ENCODE data around the gene SMG6. TPM values are rescaled to one million over a fixed set of nuclear protein-coding genes. Genes with fewer than 3 reads are reported as not detected.

The SMG6 gene
- total and polyA plus RNA-seq, 2 of the 13 experiments (the other 11 are each of a cell fraction or from before 2014, with no cell fraction given): 4.6 to 14.6 TPM

DNA sequence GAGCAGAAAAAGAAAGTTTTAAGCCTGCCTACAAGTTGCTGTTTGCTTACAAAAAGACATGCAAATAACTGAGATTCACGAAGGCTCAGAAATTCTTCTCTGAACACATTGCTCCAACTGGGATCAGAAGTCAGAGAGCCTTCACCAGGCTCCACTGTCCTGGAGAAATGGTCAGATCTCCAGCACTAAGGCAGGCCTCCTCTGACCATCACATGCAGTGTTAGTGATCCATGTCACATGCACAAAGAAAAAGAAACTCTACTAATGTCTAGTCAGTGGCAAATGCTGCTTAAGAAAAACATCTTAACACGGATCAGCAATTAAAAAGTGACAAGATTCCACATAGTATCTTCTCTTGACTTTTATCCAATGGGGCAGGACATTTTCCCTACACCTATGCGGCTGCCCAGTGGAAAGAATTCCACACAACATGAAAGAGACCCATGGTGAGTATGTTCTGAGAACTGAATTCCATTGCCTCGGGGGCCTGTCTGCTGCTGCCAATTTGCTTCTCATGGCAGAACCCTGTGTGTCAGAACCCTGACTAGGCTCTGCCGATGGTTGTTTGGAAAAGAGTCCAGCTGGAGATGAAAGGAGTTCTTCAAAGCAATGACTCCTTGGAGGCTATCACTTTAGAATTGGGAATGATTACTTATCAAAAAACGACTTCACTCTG is 152.1 kb downstream of the SMG6 start (continued):
- TF ChIP-seq, protein P1, sequence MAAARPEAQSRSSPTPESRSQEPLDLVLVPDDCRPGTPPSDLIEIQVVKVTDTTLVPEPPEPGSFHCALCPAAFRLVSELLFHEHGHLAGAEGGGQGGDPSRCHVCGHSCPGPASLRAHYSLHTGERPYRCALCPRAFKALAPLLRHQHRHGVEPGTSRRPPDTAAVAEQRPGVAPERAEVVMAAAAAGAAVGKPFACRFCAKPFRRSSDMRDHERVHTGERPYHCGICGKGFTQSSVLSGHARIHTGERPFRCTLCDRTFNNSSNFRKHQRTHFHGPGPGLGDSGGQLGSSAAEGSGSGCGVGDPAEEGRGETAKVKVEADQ (CRISPR knock-in tag; IDR thresholded peaks at IDR 0.05; ENCODE audit: borderline replicate concordance): no peak
- TF ChIP-seq ZNF264 (CRISPR knock-in tag; IDR thresholded peaks at IDR 0.05) (no peak), ZNF460 (CRISPR knock-in tag; IDR thresholded peaks at IDR 0.05; ENCODE audit: borderline replicate concordance) (no peak)

DNA sequence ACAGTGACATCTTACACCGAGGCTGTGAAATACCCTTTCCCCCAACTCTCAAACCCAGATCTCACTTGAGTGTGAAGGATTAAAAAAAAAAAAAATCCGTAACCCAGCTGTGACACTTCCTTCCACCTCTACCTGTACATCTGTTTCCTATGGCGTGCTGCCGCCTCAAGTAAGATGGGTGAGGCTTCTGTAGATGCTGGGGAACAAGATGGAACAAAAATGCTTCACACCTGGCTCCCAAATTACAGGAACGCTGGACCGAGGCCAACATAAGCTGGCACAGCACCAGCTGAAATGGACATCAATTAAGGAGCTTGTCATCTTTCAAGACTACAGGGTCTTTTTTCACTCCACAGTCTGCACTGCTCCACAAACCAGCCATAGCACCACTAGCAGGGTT is 152.8 kb downstream of the SMG6 start:
- Histone ChIP-seq H3K9me3 (ENCODE audit: low read length) (no peaks in the 10 kb centered on the region), H3K4me2 (ENCODE audit: low read depth, low read length) (no peak overlapping the region), H3K4me3 (replicated peaks in 1 of 3; ENCODE audit: insufficient read depth in 1 of 3, low read depth in 2 of 3, low read length in 3 of 3) (no peak overlapping the region), H3K4me1 (ENCODE audit: insufficient read depth, low read length) (peaks cover 9% of the 10 kb centered on the region), H3K79me2 (ENCODE audit: insufficient read depth, low read length) (no peaks in the 10 kb centered on the region), H3K9ac (ENCODE audit: insufficient read depth, low read depth, low read length) (no peak overlapping the region), H3K27me3 (ENCODE audit: control insufficient read depth in 1 of 2, insufficient read depth in 2 of 2, low read length in 2 of 2) (no peaks in the 10 kb centered on the region), H3K27ac (ENCODE audit: extremely low read length, insufficient read depth, low read length) (no peak overlapping the region), H3K36me3 (replicated peaks in 1 of 2; ENCODE audit: control insufficient read depth in 1 of 2, insufficient read depth in 2 of 2, low read length in 2 of 2) (peaks cover 6 to 17% of the 10 kb centered on the region in 2 experiments), H2AFZ (ENCODE audit: low read length) (no peak overlapping the region), H4K20me1 (ENCODE audit: insufficient read depth, low read length) (no peaks in the 10 kb centered on the region)
- intact Hi-C loops (cut with micrococcal nuclease; ENCODE audit: unreplicated experiment) (no loop called here), in situ Hi-C loops (cut with HindIII; ENCODE audit: extremely low pct_ligation_motif_present, low pct_unique_long_range_greater_than_20kb) (no loop called here)
- POLR2A ChIA-PET: interaction anchor here (0.6 kb wide), 1 partner anchor 48 kb away, joined by 4 read pairs; no protein-coding TSS in a partner anchor
- no TSS peak for BruUV-seq (replicated peaks)
- FAIRE-seq (no peak), ATAC-seq (no peak), DNase-seq (ENCODE audit: low spot score) (no peak)
- CTCF ChIA-PET (ENCODE audit: low intra/inter-chr PET ratio, low total read pairs): no interaction called here
- TF ChIP-seq YY1 (IDR thresholded peaks at IDR 0.05; ENCODE audit: insufficient read depth, insufficient replicate concordance, low read depth, low read length) (no peak), RBAK (CRISPR knock-in tag; IDR thresholded peaks at IDR 0.05) (no peak), ZNF546 (CRISPR knock-in tag; conservative IDR thresholded peaks at IDR 0.05) (no peak), ZBTB21 (CRISPR knock-in tag; IDR thresholded peaks at IDR 0.05) (no peak), AKAP8 (CRISPR knock-in tag; IDR thresholded peaks at IDR 0.05) (no peak), ZBTB20 (CRISPR knock-in tag; IDR thresholded peaks at IDR 0.05; ENCODE audit: borderline replicate concordance, low read depth) (no peak), LCORL (IDR thresholded peaks at IDR 0.05) (no peak), LCORL (CRISPR knock-in tag; IDR thresholded peaks at IDR 0.05) (no peak)
- TF ChIP-seq, protein P2, sequence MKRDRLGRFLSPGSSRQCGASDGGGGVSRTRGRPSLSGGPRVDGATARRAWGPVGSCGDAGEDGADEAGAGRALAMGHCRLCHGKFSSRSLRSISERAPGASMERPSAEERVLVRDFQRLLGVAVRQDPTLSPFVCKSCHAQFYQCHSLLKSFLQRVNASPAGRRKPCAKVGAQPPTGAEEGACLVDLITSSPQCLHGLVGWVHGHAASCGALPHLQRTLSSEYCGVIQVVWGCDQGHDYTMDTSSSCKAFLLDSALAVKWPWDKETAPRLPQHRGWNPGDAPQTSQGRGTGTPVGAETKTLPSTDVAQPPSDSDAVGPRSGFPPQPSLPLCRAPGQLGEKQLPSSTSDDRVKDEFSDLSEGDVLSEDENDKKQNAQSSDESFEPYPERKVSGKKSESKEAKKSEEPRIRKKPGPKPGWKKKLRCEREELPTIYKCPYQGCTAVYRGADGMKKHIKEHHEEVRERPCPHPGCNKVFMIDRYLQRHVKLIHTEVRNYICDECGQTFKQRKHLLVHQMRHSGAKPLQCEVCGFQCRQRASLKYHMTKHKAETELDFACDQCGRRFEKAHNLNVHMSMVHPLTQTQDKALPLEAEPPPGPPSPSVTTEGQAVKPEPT (CRISPR knock-in tag; IDR thresholded peaks at IDR 0.05; ENCODE audit: low read depth): no peak
- WGBS (ENCODE audit: low lambda C conversion rate): 96% methylated on average over 6 of the region's 6 CpGs

Measured in HepG2 (cell line).